CD4-positive, alpha-beta memory T cell (primary cell): ENCODE data around the gene BIRC2. TPM values are rescaled to one million over a fixed set of nuclear protein-coding genes. Genes with fewer than 3 reads are reported as not detected.
"Not testable (repeated sequence)": the region's sequence is repeated elsewhere in the genome, so short reads cannot be mapped to it uniquely, and the experiment has no call there.

Experiments
- CTCF ChIA-PET: fragments of 350-600 bp; sonication (Branson Sonifier 250); formaldehyde crosslinking; loops from one replicate; lab custom pipeline; 2021; ENCODE audit warnings: inconsistent platforms; ENCODE audit not compliant: partially characterized antibody; lab: Charles Lee
- POLR2A ChIA-PET: fragments of 350-600 bp; sonication (Branson Sonifier 250); formaldehyde crosslinking; loops from one replicate; lab custom pipeline; 2021; ENCODE audit not compliant: partially characterized antibody; lab: Charles Lee
- DNase-seq, 5 donors: peaks; one replicate each; pipeline versions ENCODE4 v3.0.0 to v3.0.0-alpha.2; 2020 to 2022; ENCODE audit warnings: mixed read lengths in 1 of 5
- H3K27ac ChIP-seq: one replicate; pipeline ENCODE4 v1.7.0; 2013; ENCODE audit warnings: low read depth, low read length
- H3K27me3 ChIP-seq: 2 replicates; pipeline ENCODE4 v1.7.0; 2013; ENCODE audit warnings: mild to moderate bottlenecking, low read length, moderate library complexity; ENCODE audit not compliant: insufficient read depth
- H3K36me3 ChIP-seq: 2 replicates; pipeline ENCODE4 v1.7.0; 2013; ENCODE audit warnings: mild to moderate bottlenecking, low read length, moderate library complexity; ENCODE audit not compliant: insufficient read depth
- H3K4me1 ChIP-seq: 2 replicates; pipeline ENCODE4 v1.7.0; 2013; ENCODE audit warnings: mild to moderate bottlenecking, low read length, moderate library complexity; ENCODE audit not compliant: insufficient read depth
- H3K4me3 ChIP-seq, 2 donors: one replicate each; pipeline ENCODE4 v1.7.0; 2013; ENCODE audit warnings: low read length in 2 of 2, mild to moderate bottlenecking in 1 of 2
- H3K9me3 ChIP-seq, 2 donors: one replicate each; pipeline ENCODE4 v1.7.0; 2013; ENCODE audit warnings: low read length in 2 of 2, control low read depth in 1 of 2; ENCODE audit not compliant: control insufficient read depth in 1 of 2
- H3K27ac Mint-ChIP-seq, 7 donors: one replicate each; pipeline ENCODE4 v1.8.0; 2020 to 2021; ENCODE audit warnings: mixed read lengths in 7 of 7, mild to moderate bottlenecking in 6 of 7, inconsistent platforms in 3 of 7, moderate library complexity in 3 of 7
- H3K27me3 Mint-ChIP-seq, 2 donors: one replicate each; pipeline ENCODE4 v1.8.0; 2020 to 2021; ENCODE audit warnings: mixed read lengths in 2 of 2
- H3K36me3 Mint-ChIP-seq, 2 donors: one replicate each; pipeline ENCODE4 v1.8.0; 2020 to 2021; ENCODE audit warnings: mixed read lengths in 2 of 2, inconsistent platforms in 1 of 2, mild to moderate bottlenecking in 1 of 2
- H3K4me1 Mint-ChIP-seq, 4 donors: one replicate each; pipeline ENCODE4 v1.8.0; 2020 to 2021; ENCODE audit warnings: mixed read lengths in 4 of 4, mild to moderate bottlenecking in 1 of 4
- H3K4me3 Mint-ChIP-seq, 8 donors: one replicate each; pipeline ENCODE4 v1.8.0; 2020 to 2021; ENCODE audit warnings: mixed read lengths in 8 of 8, mild to moderate bottlenecking in 7 of 8, moderate library complexity in 6 of 8, inconsistent platforms in 3 of 8
- H3K9me3 Mint-ChIP-seq, 8 donors: one replicate each; pipeline ENCODE4 v1.8.0; 2020 to 2021; ENCODE audit warnings: mixed read lengths in 8 of 8, mild to moderate bottlenecking in 5 of 8, inconsistent platforms in 3 of 8, moderate library complexity in 1 of 8
- intact Hi-C: fragments of 100-400 bp; cut with micrococcal nuclease; formaldehyde crosslinking; loops from one replicate; pipeline ENCODE4 v1.15.1; 2023
- polyA plus RNA-seq, 2 donors: library from polyadenylated mRNA; unstranded; fragments of 300-500 nt; fragmentation: Illumina TruSeq; gene quantifications; one replicate each; pipeline ENCODE4 v1.2.3, GENCODE V29; 2021
- total RNA-seq, 2 experiments: library from RNA; stranded (reverse); gene quantifications; one replicate each; pipeline ENCODE4 v1.2.3, GENCODE V29; 2021

Gene BIRC2
- total and polyA plus RNA-seq, 4 experiments from 2014 or later, result 28.8 to 61.2 (median 47.1) TPM

GRCh38 chr11:102360681-102361080, 13.7 kb downstream of the BIRC2 start:
- peaks cover 42 to 76% (median 46%) of the 10 kb centered on the region in 4 donors for H3K4me1 Mint-ChIP-seq
- H3K27ac ChIP-seq, result peak overlapping the region; percentile 35
- DNase-seq, result peak in 4 of 5 donors; percentile 26 to 49 (median 42)
- peak overlapping the region in 1 of 2 donors; percentile 33 for H3K4me3 ChIP-seq
- POLR2A ChIA-PET, result interaction anchor here (1.1 to 2.0 kb wide), 10 partner anchors 11 to 93 kb away, joined by 3 to 10 read pairs (median 4); no protein-coding TSS in a partner anchor
- no peaks in the 10 kb centered on the region for H3K9me3 ChIP-seq
- intact Hi-C loops, result loop anchor here (1.0 kb wide), 1 partner anchor 13 kb away; the partner anchor contains the start of gene BIRC2
- peak overlapping the region; percentile 86 to 99 (median 93) for H3K27ac Mint-ChIP-seq
- H3K27me3 Mint-ChIP-seq, result no peaks in the 10 kb centered on the region
- H3K36me3 ChIP-seq, result peaks cover 25% of the 10 kb centered on the region
- H3K9me3 Mint-ChIP-seq, result peaks cover 0 to 18% (median 5%) of the 10 kb centered on the region in 8 donors
- peaks cover 55% of the 10 kb centered on the region for H3K4me1 ChIP-seq
- peak overlapping the region; percentile 57 to 79 (median 74) for H3K4me3 Mint-ChIP-seq
- H3K36me3 Mint-ChIP-seq, result peaks cover 51 to 61% of the 10 kb centered on the region in 2 donors
- CTCF ChIA-PET, result interaction anchor here (0.7 to 2.3 kb wide), 11 partner anchors 9 to 306 kb away, joined by 3 to 11 read pairs (median 4); no protein-coding TSS in a partner anchor
- H3K27me3 ChIP-seq, result no peaks in the 10 kb centered on the region

GRCh38 chr11:102361086-102362031, 14.3 kb downstream of the BIRC2 start:
- peaks cover 41 to 76% (median 46%) of the 10 kb centered on the region in 4 donors for H3K4me1 Mint-ChIP-seq
- H3K4me3 Mint-ChIP-seq, result peak overlapping the region; percentile 68 to 79 (median 74)
- Histone ChIP-seq H3K36me3 (peaks cover 29% of the 10 kb centered on the region), H3K4me1 (peaks cover 55% of the 10 kb centered on the region), H3K27ac (peak overlapping the region; percentile 35), H3K9me3 (no peaks in the 10 kb centered on the region), H3K4me3 (peak overlapping the region in 1 of 2 donors; percentile 33), H3K27me3 (no peaks in the 10 kb centered on the region)
- peak overlapping the region; percentile 86 to 99 (median 93) for H3K27ac Mint-ChIP-seq
- DNase-seq, result peak; percentile 56 to 62 (median 58)
- CTCF ChIA-PET, result interaction anchor here (0.7 to 2.3 kb wide), 12 partner anchors 9 to 305 kb away, joined by 3 to 11 read pairs (median 4); no protein-coding TSS in a partner anchor
- H3K9me3 Mint-ChIP-seq, result peaks cover 0 to 18% (median 5%) of the 10 kb centered on the region in 8 donors
- POLR2A ChIA-PET, result interaction anchor here (1.1 to 2.0 kb wide), 9 partner anchors 12 to 92 kb away, joined by 3 to 10 read pairs (median 5); no protein-coding TSS in a partner anchor
- H3K36me3 Mint-ChIP-seq, result peaks cover 54 to 64% of the 10 kb centered on the region in 2 donors
- intact Hi-C loops, result loop anchor here (1.0 kb wide), 1 partner anchor 14 kb away; the partner anchor contains the start of gene BIRC2
- no peaks in the 10 kb centered on the region for H3K27me3 Mint-ChIP-seq

GRCh38 chr11:102364991-102365390, 18.0 kb downstream of the BIRC2 start:
- DNase-seq, result no peak
- Mint-ChIP-seq H3K27me3 (no peaks in the 10 kb centered on the region), H3K36me3 (peaks cover 58 to 71% of the 10 kb centered on the region in 2 donors), H3K9me3 (peaks cover 0 to 6% (median 2%) of the 10 kb centered on the region in 8 donors), H3K4me3 (no peak overlapping the region), H3K27ac (peak overlapping the region in 6 of 7 donors; percentile 6 to 89 (median 62)), H3K4me1 (peaks cover 41 to 54% (median 42%) of the 10 kb centered on the region in 4 donors)
- POLR2A ChIA-PET, result interaction anchor here (1.0 kb wide), 1 partner anchor 87 kb away, joined by 3 read pairs; no protein-coding TSS in a partner anchor
- no peak overlapping the region for H3K4me3 ChIP-seq
- H3K27me3 ChIP-seq, result no peaks in the 10 kb centered on the region
- intact Hi-C loops, result no loop called here
- CTCF ChIA-PET, result interaction anchor here (1.0 to 3.8 kb wide), 7 partner anchors 11 to 302 kb away, joined by 3 to 29 read pairs (median 5); no protein-coding TSS in a partner anchor
- no peak overlapping the region for H3K27ac ChIP-seq
- H3K9me3 ChIP-seq, result no peaks in the 10 kb centered on the region
- H3K36me3 ChIP-seq, result peaks cover 42% of the 10 kb centered on the region
- peaks cover 45% of the 10 kb centered on the region for H3K4me1 ChIP-seq

GRCh38 chr11:102367364-102367763, 20.4 kb downstream of the BIRC2 start:
- Mint-ChIP-seq H3K27me3 (no peaks in the 10 kb centered on the region), H3K4me1 (peaks cover 27 to 37% (median 28%) of the 10 kb centered on the region in 4 donors), H3K36me3 (peaks cover 53 to 56% of the 10 kb centered on the region in 2 donors), H3K4me3 (peak overlapping the region in 3 of 8 donors; percentile 7 to 27 (median 17)), H3K27ac (peak overlapping the region; percentile 33 to 93 (median 72)), H3K9me3 (no peaks in the 10 kb centered on the region)
- Histone ChIP-seq H3K36me3 (peaks cover 42% of the 10 kb centered on the region), H3K9me3 (no peaks in the 10 kb centered on the region), H3K4me3 (no peak overlapping the region), H3K27ac (no peak overlapping the region), H3K4me1 (peaks cover 21% of the 10 kb centered on the region), H3K27me3 (no peaks in the 10 kb centered on the region)
- ChIA-PET POLR2A (interaction anchor here (1.0 kb wide), 1 partner anchor 129 kb away, joined by 4 read pairs; no protein-coding TSS in a partner anchor), CTCF (interaction anchor here (0.6 to 3.8 kb wide), 36 partner anchors 9 to 298 kb away, joined by 3 to 29 read pairs (median 4); partner anchors contain the start of gene TMEM123)
- intact Hi-C loops, result loop anchor here (1.0 to 2.0 kb wide), 4 partner anchors 23 to 299 kb away; no protein-coding TSS in a partner anchor
- peak in 4 of 5 donors; percentile 41 to 53 (median 50) for DNase-seq

GRCh38 chr11:102368472-102368871, 21.5 kb downstream of the BIRC2 start:
- peaks cover 37% of the 10 kb centered on the region for H3K36me3 ChIP-seq
- Mint-ChIP-seq H3K4me3 (no peak overlapping the region), H3K4me1 (peaks cover 24 to 31% (median 27%) of the 10 kb centered on the region in 4 donors), H3K36me3 (peaks cover 46 to 48% of the 10 kb centered on the region in 2 donors), H3K27ac (peak overlapping the region in 5 of 7 donors; percentile 13 to 79 (median 61)), H3K9me3 (no peaks in the 10 kb centered on the region), H3K27me3 (no peaks in the 10 kb centered on the region)
- no peaks in the 10 kb centered on the region for H3K27me3 ChIP-seq
- peaks cover 10% of the 10 kb centered on the region for H3K4me1 ChIP-seq
- intact Hi-C loops, result no loop called here
- no peak overlapping the region for H3K4me3 ChIP-seq
- no peak overlapping the region for H3K27ac ChIP-seq
- DNase-seq, result no peak
- CTCF ChIA-PET, result interaction anchor here (0.9 to 3.7 kb wide), 7 partner anchors 21 to 297 kb away, joined by 3 to 26 read pairs (median 7); no protein-coding TSS in a partner anchor
- no peaks in the 10 kb centered on the region for H3K9me3 ChIP-seq
- POLR2A ChIA-PET, result interaction anchor here (1.2 kb wide), 2 partner anchors 83 to 85 kb away, joined by 3 to 4 read pairs; no protein-coding TSS in a partner anchor

- DNase-seq, result peak in 2 of 5 donors; percentile 6 to 33
- H3K4me3 Mint-ChIP-seq, result peak overlapping the region in 5 of 8 donors; percentile 38 to 54 (median 40)
- intact Hi-C loops, H3K27me3 ChIP-seq, H3K27ac ChIP-seq, H3K27me3 Mint-ChIP-seq, H3K9me3 Mint-ChIP-seq, H3K4me3 ChIP-seq, H3K9me3 ChIP-seq: not testable (repeated sequence)
- peaks cover 32 to 46% of the 10 kb centered on the region in 2 donors for H3K36me3 Mint-ChIP-seq
- H3K36me3 ChIP-seq, result peaks cover 19% of the 10 kb centered on the region
- ChIA-PET CTCF (interaction anchor here (0.7 to 2.4 kb wide), 9 partner anchors 8 to 124 kb away, joined by 3 to 18 read pairs (median 5); no protein-coding TSS in a partner anchor), POLR2A (interaction anchor here (1.1 kb wide), 1 partner anchor 11 kb away, joined by 4 read pairs; no protein-coding TSS in a partner anchor)
- H3K4me1 Mint-ChIP-seq, result peaks cover 15 to 27% (median 19%) of the 10 kb centered on the region in 4 donors
- peaks cover 16% of the 10 kb centered on the region for H3K4me1 ChIP-seq
- peak overlapping the region in 5 of 7 donors; percentile 6 to 64 (median 47) for H3K27ac Mint-ChIP-seq
Measured at GRCh38 chr11:102374633-102375424, 27.8 kb downstream of the BIRC2 start.
